PC-9 (cell line): ENCODE data around the gene POU6F2. TPM values are rescaled to one million over a fixed set of nuclear protein-coding genes. Genes with fewer than 3 reads are reported as not detected.

ENCODE experiments used
- BruUV-seq: library from RNA; stranded (reverse); fragments of 400-500 nt; replicated peaks from 2 replicates; lab custom pipeline; 2021; lab: Mats Ljungman, UMichigan
- CTCF ChIA-PET: fragments of 300-600 bp; sonication (Branson Sonifier 250); formaldehyde crosslinking; loops from one replicate; lab custom pipeline; 2022; ENCODE audit warnings: antibody characterized with exemption; lab: Charles Lee
- POLR2A ChIA-PET: fragments of 300-600 bp; sonication (Branson Sonifier 250); formaldehyde crosslinking; loops from one replicate; lab custom pipeline; 2022; ENCODE audit warnings: antibody characterized with exemption; ENCODE audit not compliant: unreplicated experiment; lab: Charles Lee
- DNase-seq, 2 experiments: peaks; one replicate each; pipeline versions ENCODE4 v3.0.0 to v3.0.0-alpha.2; 2015 to 2022; ENCODE audit warnings: mixed read lengths in 1 of 2
- H2AFZ ChIP-seq: fragments of 200-600 bp; sonication (generic); 2 replicates; pipeline ENCODE4 v1.8.1; 2017; ENCODE audit warnings: antibody characterized with exemption
- H3F3A ChIP-seq: fragments of 200-600 bp; sonication (generic); 2 replicates; pipeline ENCODE4 v1.8.1; 2017; ENCODE audit warnings: antibody characterized with exemption, mild to moderate bottlenecking, low read depth; ENCODE audit not compliant: insufficient read depth
- H3K27ac ChIP-seq: fragments of 200-600 bp; sonication (generic); 2 replicates; pipeline ENCODE4 v1.6.1; 2016; ENCODE audit warnings: mixed run types
- H3K27me3 ChIP-seq: fragments of 200-600 bp; sonication (generic); 2 replicates; pipeline ENCODE4 v1.6.1; 2016; ENCODE audit warnings: low read depth, mixed run types; ENCODE audit not compliant: insufficient read depth
- H3K36me3 ChIP-seq: fragments of 200-600 bp; sonication (generic); 2 replicates; pipeline ENCODE4 v1.6.1; 2016; ENCODE audit warnings: low read depth, mixed run types
- H3K4me1 ChIP-seq: fragments of 200-600 bp; sonication (generic); replicated peaks from 2 replicates; pipeline ENCODE4 v1.6.1; 2016; ENCODE audit warnings: mixed run types; ENCODE audit not compliant: insufficient read depth
- H3K4me2 ChIP-seq: fragments of 200-600 bp; sonication (generic); 2 replicates; pipeline ENCODE4 v1.6.1; 2017; ENCODE audit warnings: mixed run types
- H3K4me3 ChIP-seq: fragments of 200-600 bp; sonication (generic); 2 replicates; pipeline ENCODE4 v1.6.1; 2016; ENCODE audit warnings: mixed run types
- H3K79me2 ChIP-seq: fragments of 200-600 bp; sonication (generic); 2 replicates; pipeline ENCODE4 v1.6.1; 2017; ENCODE audit warnings: low read depth, mixed run types
- H3K9me2 ChIP-seq: fragments of 200-600 bp; sonication (generic); 2 replicates; pipeline ENCODE4 v1.8.1; 2017; ENCODE audit warnings: mild to moderate bottlenecking; ENCODE audit not compliant: insufficient read depth
- H3K9me3 ChIP-seq: fragments of 200-600 bp; sonication (generic); 2 replicates; pipeline ENCODE4 v1.8.1; 2016; ENCODE audit warnings: low read depth; ENCODE audit not compliant: insufficient read depth
- H4K20me1 ChIP-seq: fragments of 200-600 bp; sonication (generic); 2 replicates; pipeline ENCODE4 v1.8.1; 2017; ENCODE audit not compliant: insufficient read depth
- EZH2 ChIP-seq: fragments of 200-600 bp; sonication (generic); IDR thresholded peaks from 2 replicates; pipeline ENCODE4 v1.8.0; 2017; ENCODE audit warnings: antibody characterized with exemption, low read depth
- intact Hi-C: fragments of 100-400 bp; cut with micrococcal nuclease; formaldehyde crosslinking; loops from one replicate; pipeline ENCODE4 v1.10.0; 2022; ENCODE audit not compliant: unreplicated experiment
- total RNA-seq: library from RNA; stranded (reverse); gene quantifications from 2 replicates; pipeline ENCODE4 v1.2.3, GENCODE V29; 2021
- TF ChIP-seq, protein P1 (sequence below): fragments of 200-600 bp; sonication (generic); conservative IDR thresholded peaks from 2 replicates; pipeline ENCODE4 v1.6.1; 2017; ENCODE audit warnings: mixed run types, antibody characterized with exemption, mild to moderate bottlenecking, moderate library complexity

POU6F2 gene
- total RNA-seq, 1 experiment from 2014 or later: not detected

DNA sequence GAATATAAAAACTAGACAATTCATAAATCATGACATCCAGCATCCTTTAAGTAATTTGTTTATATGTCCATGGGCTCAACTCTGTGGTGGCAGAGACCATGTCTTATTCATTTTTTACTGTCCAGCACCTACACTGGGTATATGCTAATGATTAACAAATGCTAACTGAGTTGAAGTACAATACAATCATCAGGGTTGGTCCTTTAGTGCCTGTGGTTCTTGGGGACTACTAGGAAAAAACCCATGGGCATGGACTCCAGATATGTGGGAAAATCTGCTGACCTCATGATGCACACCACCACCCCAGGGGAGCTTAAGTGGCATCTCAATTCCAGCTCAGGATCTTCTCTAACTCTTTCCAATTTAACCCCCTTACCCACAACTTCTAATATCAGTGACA is 503.2 kb downstream of the POU6F2 start:
- Histone ChIP-seq H3K4me1 (no peaks in the 10 kb centered on the region), H3K4me2 (no peak overlapping the region), H4K20me1 (no peaks in the 10 kb centered on the region), H3K79me2 (no peaks in the 10 kb centered on the region), H3K9me2 (no peaks in the 10 kb centered on the region), H3K9me3 (no peaks in the 10 kb centered on the region), H3F3A (no peaks in the 10 kb centered on the region), H3K27me3 (peaks cover 19% of the 10 kb centered on the region; the same call in 1 of the 2 replicates), H3K27ac (no peak overlapping the region), H3K4me3 (no peak overlapping the region), H2AFZ (no peak overlapping the region), H3K36me3 (no peaks in the 10 kb centered on the region)
- TF ChIP-seq, protein P1, sequence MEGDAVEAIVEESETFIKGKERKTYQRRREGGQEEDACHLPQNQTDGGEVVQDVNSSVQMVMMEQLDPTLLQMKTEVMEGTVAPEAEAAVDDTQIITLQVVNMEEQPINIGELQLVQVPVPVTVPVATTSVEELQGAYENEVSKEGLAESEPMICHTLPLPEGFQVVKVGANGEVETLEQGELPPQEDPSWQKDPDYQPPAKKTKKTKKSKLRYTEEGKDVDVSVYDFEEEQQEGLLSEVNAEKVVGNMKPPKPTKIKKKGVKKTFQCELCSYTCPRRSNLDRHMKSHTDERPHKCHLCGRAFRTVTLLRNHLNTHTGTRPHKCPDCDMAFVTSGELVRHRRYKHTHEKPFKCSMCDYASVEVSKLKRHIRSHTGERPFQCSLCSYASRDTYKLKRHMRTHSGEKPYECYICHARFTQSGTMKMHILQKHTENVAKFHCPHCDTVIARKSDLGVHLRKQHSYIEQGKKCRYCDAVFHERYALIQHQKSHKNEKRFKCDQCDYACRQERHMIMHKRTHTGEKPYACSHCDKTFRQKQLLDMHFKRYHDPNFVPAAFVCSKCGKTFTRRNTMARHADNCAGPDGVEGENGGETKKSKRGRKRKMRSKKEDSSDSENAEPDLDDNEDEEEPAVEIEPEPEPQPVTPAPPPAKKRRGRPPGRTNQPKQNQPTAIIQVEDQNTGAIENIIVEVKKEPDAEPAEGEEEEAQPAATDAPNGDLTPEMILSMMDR: no peak
- no peak for TF ChIP-seq EZH2
- POLR2A ChIA-PET: no interaction called here
- intact Hi-C loops: no loop called here
- no TSS peak for BruUV-seq
- DNase-seq: no peak
- CTCF ChIA-PET: no interaction called here

DNA sequence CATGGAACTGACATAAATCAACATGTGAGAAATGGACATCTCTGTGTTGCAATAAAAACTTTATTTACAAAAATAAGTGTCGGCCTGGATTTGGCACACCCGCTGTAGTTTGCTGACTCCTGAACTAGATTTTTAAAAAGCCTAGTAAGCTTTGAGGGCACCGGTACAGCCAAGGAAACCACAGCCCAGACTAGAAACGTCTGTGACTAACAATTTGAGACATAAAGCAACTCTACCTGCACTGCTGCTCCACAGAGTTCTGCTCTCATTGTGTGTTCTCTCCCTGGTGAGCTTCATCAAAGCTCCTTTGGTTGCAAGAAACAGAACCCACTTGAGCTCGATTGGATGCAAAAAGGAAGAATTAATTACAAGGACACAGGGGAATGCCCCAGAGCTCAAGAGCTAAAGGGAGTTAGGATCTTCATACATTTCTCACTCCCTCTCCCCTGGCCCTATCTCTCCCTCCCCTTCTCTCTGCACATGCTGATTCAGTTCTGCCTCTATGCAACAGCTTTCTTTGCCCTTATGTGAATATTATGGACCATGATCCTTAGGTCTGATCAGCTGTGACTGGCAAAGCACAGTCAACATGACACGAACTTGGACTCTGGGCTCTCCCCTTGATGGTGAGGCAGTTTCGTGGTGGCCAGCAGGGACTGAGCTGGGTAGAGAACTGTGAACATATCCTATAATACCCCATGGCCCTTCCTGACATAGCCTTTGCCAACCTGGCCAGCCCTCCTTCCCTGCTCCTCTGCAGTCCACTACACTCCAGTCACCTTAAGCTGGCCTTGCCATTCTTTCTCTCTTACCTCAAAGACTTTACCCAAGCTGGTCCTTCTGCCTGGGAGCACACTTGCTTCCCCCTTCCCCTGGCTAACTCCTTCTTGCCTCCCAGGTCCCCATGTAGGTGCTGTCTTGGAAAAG is 511.0 kb downstream of the POU6F2 start:
- POLR2A ChIA-PET: no interaction called here
- H2AFZ ChIP-seq: no peak overlapping the region
- H3K9me3 ChIP-seq: no peaks in the 10 kb centered on the region
- H3K27ac ChIP-seq: no peak overlapping the region
- no peak overlapping the region for H3K4me2 ChIP-seq
- intact Hi-C loops: no loop called here
- TF ChIP-seq, protein P1: no peak
- no peak for TF ChIP-seq EZH2
- H3K27me3 ChIP-seq: peaks cover 44% of the 10 kb centered on the region
- no peak overlapping the region for H3K4me3 ChIP-seq
- no peaks in the 10 kb centered on the region for H4K20me1 ChIP-seq
- DNase-seq: no peak
- H3K79me2 ChIP-seq: no peaks in the 10 kb centered on the region
- H3K9me2 ChIP-seq: no peaks in the 10 kb centered on the region
- no peaks in the 10 kb centered on the region for H3K4me1 ChIP-seq
- no peaks in the 10 kb centered on the region for H3F3A ChIP-seq
- no TSS peak for BruUV-seq
- no peaks in the 10 kb centered on the region for H3K36me3 ChIP-seq
- CTCF ChIA-PET: interaction anchor here (0.5 kb wide), 1 partner anchor 562 kb away, joined by 3 read pairs; no protein-coding TSS in a partner anchor

DNA sequence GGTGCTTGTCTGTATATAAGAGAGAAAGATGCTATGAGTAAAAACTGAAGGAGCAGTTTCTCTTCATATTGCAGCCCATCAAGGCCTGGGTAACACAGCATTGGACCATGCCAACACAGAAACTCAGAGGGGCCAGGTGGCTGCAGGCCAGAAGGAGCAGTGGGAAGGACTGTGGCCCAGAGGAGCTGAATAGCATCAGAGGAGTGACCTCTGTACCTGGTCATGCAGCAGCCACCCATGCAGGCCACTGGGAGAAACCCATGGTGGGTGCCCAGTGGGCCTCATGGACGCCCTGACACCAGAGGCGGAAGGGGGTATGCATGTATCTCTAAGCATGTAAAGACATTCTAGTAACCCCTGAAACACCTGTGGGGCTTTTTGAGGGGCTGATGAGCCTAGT is 512.6 kb downstream of the POU6F2 start:
- H3K4me3 ChIP-seq: no peak overlapping the region

More for the DNA sequence above, 512.6 kb downstream of the POU6F2 start:
- no peaks in the 10 kb centered on the region for H3K79me2 ChIP-seq
- H3K4me2 ChIP-seq: no peak overlapping the region
- peaks cover 44% of the 10 kb centered on the region for H3K27me3 ChIP-seq
- no peak overlapping the region for H2AFZ ChIP-seq
- BruUV-seq: no TSS peak
- H3K9me3 ChIP-seq: no peaks in the 10 kb centered on the region
- DNase-seq: no peak
- no peaks in the 10 kb centered on the region for H3K4me1 ChIP-seq
- CTCF ChIA-PET: no interaction called here
- intact Hi-C loops: no loop called here
- no peaks in the 10 kb centered on the region for H4K20me1 ChIP-seq
- H3K36me3 ChIP-seq: no peaks in the 10 kb centered on the region
- TF ChIP-seq EZH2: no peak
- TF ChIP-seq, protein P1: no peak
- H3F3A ChIP-seq: no peaks in the 10 kb centered on the region
- H3K27ac ChIP-seq: no peak overlapping the region
- no peaks in the 10 kb centered on the region for H3K9me2 ChIP-seq
- POLR2A ChIA-PET: no interaction called here
